ENCODE data around the gene GRB7. TPM values are rescaled to one million over a fixed set of nuclear protein-coding genes. Genes with fewer than 3 reads are reported as not detected.

The GRB7 gene
- polyA plus RNA-seq, 2 of the 4 experiments (the other 2 are of a cell fraction) = 5.9 to 10.1 TPM

GRCh38 chr17:39704821-39705551, 32.8 kb upstream of the GRB7 start:
- H3K4me1 ChIP-seq = peaks cover 59% of the 10 kb centered on the region
- CTCF ChIA-PET = interaction anchor here (0.9 to 50.7 kb wide), 7 partner anchors 12 to 68 kb away, joined by 3 to 1391 read pairs (median 7); partner anchors contain the start of genes MIEN1, PGAP3, PPP1R1B and STARD3
- H3K9me3 ChIP-seq = no peaks in the 10 kb centered on the region
- DNase-seq (ENCODE audit: low read depth in 1 of 2, low spot score in 1 of 2) = peak; percentile 38 to 40
- no peak overlapping the region for H3K4me3 ChIP-seq
- ATAC-seq = no peak
- WGBS (ENCODE audit: missing lambda C conversion rate) = 85% methylated on average over 9 of the region's 11 CpGs
- H3K27ac ChIP-seq = peak overlapping the region in 1 of 2 experiments; percentile 24; a peak in 1 of 6 replicates
- no peak for FAIRE-seq
- POLR2A ChIA-PET = no interaction called here
- peak overlapping the region; percentile 3; the same call in 1 of the 3 replicates for H3K4me2 ChIP-seq
- no peak for TF ChIP-seq HDAC2 (IDR thresholded peaks at IDR 0.05)
- TF ChIP-seq GATA3 (IDR thresholded peaks at IDR 0.05; ENCODE audit: borderline replicate concordance) = no peak
- no peak for TF ChIP-seq HOXB5 (CRISPR knock-in tag; IDR thresholded peaks at IDR 0.05)
- no peak for TF ChIP-seq HOXA7 (CRISPR knock-in tag; IDR thresholded peaks at IDR 0.05)
- no peak for TF ChIP-seq ELK1 (IDR thresholded peaks at IDR 0.05; ENCODE audit: low read depth, low read length)
- TF ChIP-seq RNF2 (IDR thresholded peaks at IDR 0.05; ENCODE audit: borderline replicate concordance, low read depth) = no peak
- TF ChIP-seq FOSB (CRISPR knock-in tag; IDR thresholded peaks at IDR 0.05) = no peak
- no peak for TF ChIP-seq JUN (IDR thresholded peaks at IDR 0.05)
- no peak for TF ChIP-seq EHF (CRISPR knock-in tag; IDR thresholded peaks at IDR 0.05)
- no peak for TF ChIP-seq BCL3 (IDR thresholded peaks at IDR 0.05)
- no peak for TF ChIP-seq EHMT2 (IDR thresholded peaks at IDR 0.05; ENCODE audit: low read depth)
- TF ChIP-seq CHD2 (IDR thresholded peaks at IDR 0.05; ENCODE audit: low read length, partially characterized antibody) = no peak
- no peak for TF ChIP-seq NPAS2 (CRISPR knock-in tag; IDR thresholded peaks at IDR 0.05; ENCODE audit: borderline replicate concordance)
- TF ChIP-seq PHF8 (IDR thresholded peaks at IDR 0.05; ENCODE audit: borderline replicate concordance, low read depth) = no peak
- TF ChIP-seq MAX (IDR thresholded peaks at IDR 0.05) = no peak
- TF ChIP-seq KDM5A (IDR thresholded peaks at IDR 0.05) = no peak

- H3K9me3 ChIP-seq = no peaks in the 10 kb centered on the region
- WGBS (ENCODE audit: missing lambda C conversion rate) = 90% methylated on average over 12 of the region's 12 CpGs
- ATAC-seq = no peak
- TF ChIP-seq ZSCAN20 (CRISPR knock-in tag; IDR thresholded peaks at IDR 0.05) = no peak
- TF ChIP-seq ZNF302 (CRISPR knock-in tag; IDR thresholded peaks at IDR 0.05) = no peak
- no peak for TF ChIP-seq RAD21 (conservative IDR thresholded peaks at IDR 0.05 in 1 of 2, IDR thresholded peaks at IDR 0.05 in 1 of 2)
- no peak for TF ChIP-seq CBX8 (IDR thresholded peaks at IDR 0.05)
- no peak for TF ChIP-seq FOSL2 (IDR thresholded peaks at IDR 0.05)
- no peak for TF ChIP-seq FOSL2 (CRISPR knock-in tag; IDR thresholded peaks at IDR 0.05)
- no peak for TF ChIP-seq HOXB13 (CRISPR knock-in tag; IDR thresholded peaks at IDR 0.05; ENCODE audit: low read depth)
- no peak for TF ChIP-seq HEYL (CRISPR knock-in tag; IDR thresholded peaks at IDR 0.05)
- no peak for TF ChIP-seq BCL3 (IDR thresholded peaks at IDR 0.05)
- no peak for TF ChIP-seq MAZ (IDR thresholded peaks at IDR 0.05; ENCODE audit: borderline replicate concordance, low read depth, low read length)
- TF ChIP-seq TP53 (CRISPR knock-in tag; IDR thresholded peaks at IDR 0.05) = no peak
- TF ChIP-seq POLR2A (IDR thresholded peaks at IDR 0.05; ENCODE audit: low read length) = no peak
- no peak for TF ChIP-seq CHD4 (IDR thresholded peaks at IDR 0.05; ENCODE audit: borderline replicate concordance)
- TF ChIP-seq ZC3H11A (IDR thresholded peaks at IDR 0.05) = no peak
- TF ChIP-seq E2F6 (IDR thresholded peaks at IDR 0.05; ENCODE audit: borderline replicate concordance, low read depth) = no peak
- no peak for TF ChIP-seq HOXA7 (CRISPR knock-in tag; IDR thresholded peaks at IDR 0.05)
- TF ChIP-seq POLR2AphosphoS2 (conservative IDR thresholded peaks at IDR 0.05; ENCODE audit: low read length) = no peak
- TF ChIP-seq MAFK (IDR thresholded peaks at IDR 0.05; ENCODE audit: partially characterized antibody) = no peak
- TF ChIP-seq JUN (IDR thresholded peaks at IDR 0.05) = no peak
- peak overlapping the region in 1 of 2 experiments; percentile 24; a peak in 1 of 6 replicates for H3K27ac ChIP-seq
- no peak for FAIRE-seq
- H3K4me3 ChIP-seq = no peak overlapping the region
- ChIA-PET CTCF (interaction anchor here (0.9 to 50.7 kb wide), 9 partner anchors 8 to 68 kb away, joined by 3 to 1391 read pairs (median 4); partner anchors contain the start of genes MIEN1, PGAP3, PPP1R1B and STARD3), POLR2A (no interaction called here)
- H3K4me1 ChIP-seq = peaks cover 55% of the 10 kb centered on the region
- no peak for DNase-seq (ENCODE audit: low read depth in 1 of 2, low spot score in 1 of 2)
- H3K4me2 ChIP-seq = no peak overlapping the region
These were observed 31.9 kb upstream of the GRB7 start for GRCh38 chr17:39705786-39706348.

Measured in A549 (cell line).